Renal cortical epithelial cell (primary cell): ENCODE data around the gene C20orf202. TPM values are rescaled to one million over a fixed set of nuclear protein-coding genes. Genes with fewer than 3 reads are reported as not detected.
"Not testable (repeated sequence)": the region's sequence is repeated elsewhere in the genome, so short reads cannot be mapped to it uniquely, and the experiment has no call there.

Source experiments
- DNase-seq: peaks from one replicate; pipeline ENCODE4 v3.0.0-alpha.2; 2011; ENCODE audit warnings: low read depth
- total RNA-seq: library from RNA; depleted of rRNA; stranded (reverse); fragments of >200 nt; gene quantifications from 2 replicates; pipeline ENCODE4 v1.2.3, GENCODE V29; 2014

The C20orf202 gene
- total RNA-seq, 1 donor from 2014 or later, result 0.10 TPM

DNA sequence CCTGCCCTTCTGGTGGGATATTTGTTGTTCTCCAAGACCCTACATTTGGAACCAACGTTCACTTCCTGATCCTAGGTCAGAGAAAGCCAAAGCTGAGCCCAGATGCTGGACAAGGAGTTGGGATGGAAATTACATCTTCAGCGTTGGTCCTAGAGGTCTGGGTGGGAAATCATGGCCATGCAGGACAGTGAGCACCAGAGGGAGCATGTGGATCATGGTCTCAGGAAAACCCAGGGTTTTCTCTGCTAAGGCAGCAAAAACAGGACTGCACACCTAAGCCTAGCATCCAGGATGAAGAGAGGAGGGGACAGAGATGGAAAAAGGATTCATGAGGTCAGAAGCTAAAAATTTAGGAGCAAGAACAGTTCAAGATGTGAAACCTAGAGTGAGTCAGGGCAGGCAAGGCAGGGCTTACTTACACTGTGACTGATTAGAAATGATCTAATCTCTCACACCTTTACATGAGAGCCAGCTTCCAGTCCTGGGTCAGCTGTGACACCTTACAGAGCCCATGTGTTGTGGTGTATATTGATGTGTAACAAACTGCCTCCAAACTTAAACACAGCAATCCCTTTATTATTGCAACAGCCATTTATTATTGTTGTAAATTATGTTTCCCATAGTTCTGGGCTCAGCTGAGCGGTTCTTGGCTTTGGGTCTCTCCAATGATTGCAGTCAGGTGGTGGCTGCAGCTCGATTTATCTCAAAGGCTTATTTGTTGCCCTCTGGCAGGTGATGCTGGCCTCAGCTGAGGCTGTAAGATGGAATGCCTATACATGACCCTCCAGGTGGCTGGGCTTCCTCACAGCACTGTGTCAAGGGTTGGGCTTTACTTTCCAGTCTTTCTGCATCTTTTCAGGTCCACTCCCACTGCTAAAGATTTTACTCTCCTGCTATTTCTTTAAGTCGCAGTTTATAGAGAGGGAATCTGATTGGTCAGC lies 6.5 kb downstream of the C20orf202 start:
- peak; percentile 9 for DNase-seq

DNA sequence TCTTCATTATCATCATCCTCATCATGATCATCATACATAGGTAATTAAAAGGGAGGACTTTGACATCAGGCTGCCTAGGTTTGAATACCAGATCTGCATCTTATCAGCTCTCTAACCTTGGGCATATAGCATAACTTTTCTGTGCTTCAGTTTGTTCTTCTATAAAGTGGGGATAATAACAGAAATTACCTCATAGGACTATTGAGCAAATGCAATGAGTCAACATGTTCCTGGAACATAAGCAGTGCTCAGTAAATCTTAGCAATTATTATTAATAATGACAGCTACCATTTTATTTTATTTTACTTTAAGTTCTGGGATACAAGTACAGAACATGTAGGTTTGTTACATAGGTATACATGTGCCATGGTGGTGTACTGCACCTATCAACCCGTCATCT lies 7.2 kb downstream of the C20orf202 start:
- DNase-seq, result no peak

DNA sequence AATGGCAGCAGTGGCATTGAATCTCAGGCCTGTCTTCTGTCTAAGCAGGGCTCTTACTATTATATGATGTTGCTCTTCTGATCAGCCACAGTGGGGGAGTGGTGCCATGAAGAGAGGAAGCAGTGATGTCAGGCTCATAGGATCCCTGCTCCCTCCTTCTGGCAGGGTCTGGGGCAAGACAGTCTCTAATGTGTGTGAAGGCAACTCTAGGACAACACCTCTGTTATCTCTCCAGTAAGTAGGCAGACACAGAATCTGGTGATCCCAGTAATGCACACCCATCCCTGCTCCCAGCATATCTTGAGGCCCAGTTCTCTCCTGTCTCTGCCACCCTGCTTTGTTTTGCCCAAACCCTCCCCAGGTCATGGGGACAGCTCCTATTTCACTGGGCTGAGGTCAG lies 8.8 kb downstream of the C20orf202 start:
- DNase-seq, result no peak

DNA sequence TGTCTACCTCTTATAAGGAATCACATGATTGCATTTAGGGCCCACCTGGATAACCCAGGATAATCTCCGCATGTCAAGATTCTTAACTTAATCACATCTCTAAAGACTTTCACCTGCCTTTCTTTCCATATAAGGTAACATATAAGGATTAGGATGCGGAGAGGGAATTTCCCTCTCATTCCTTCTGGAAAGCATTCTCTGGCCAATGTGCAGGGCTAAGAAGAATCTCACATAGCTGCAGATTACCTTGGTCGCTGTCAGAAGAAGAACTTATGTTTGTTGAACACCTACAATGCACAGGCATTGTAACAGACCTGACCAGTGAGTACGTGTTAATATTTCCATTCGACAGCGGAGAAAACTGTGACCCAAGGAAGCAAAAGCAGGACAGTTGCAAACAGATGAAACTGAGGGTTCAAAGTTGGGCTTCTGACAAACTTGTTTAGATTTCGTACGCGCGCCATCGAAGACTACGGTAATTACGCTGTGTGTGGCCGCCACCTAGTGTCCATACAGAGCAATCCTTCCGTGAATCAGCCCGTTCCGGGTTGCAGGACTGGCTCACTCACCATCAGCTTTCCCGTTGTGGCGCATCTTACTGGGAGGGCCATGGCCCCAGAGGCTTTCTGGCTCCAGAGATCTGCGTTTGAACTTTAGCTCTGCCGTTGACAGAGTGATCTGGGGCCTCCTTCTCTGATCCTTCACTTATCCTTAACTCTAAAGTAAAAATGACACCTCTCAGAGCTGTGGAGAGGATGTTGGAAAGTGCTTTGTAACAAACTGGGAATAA lies 9.5 kb downstream of the C20orf202 start:
- DNase-seq, result peak; percentile 49

DNA sequence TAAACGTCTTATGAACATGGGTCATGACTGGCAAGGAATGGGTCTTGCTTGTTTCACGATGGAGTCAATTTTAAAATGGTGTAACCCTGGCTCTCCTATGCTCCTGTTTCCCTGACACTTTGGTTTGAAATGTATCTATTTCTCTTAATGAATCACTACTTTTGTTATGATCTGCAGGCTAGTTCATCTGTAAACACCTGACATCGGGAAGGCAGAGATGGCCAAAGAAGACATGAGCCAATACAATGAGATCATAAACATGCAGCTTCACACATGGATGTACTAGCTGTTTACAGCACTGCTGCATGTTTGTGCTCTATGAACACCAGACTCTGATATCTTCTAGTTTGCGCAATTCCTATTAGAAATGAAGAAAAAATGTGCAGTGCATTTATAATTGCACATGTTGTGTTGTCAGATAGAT lies 11.6 kb downstream of the C20orf202 start:
- DNase-seq, result no peak

DNA sequence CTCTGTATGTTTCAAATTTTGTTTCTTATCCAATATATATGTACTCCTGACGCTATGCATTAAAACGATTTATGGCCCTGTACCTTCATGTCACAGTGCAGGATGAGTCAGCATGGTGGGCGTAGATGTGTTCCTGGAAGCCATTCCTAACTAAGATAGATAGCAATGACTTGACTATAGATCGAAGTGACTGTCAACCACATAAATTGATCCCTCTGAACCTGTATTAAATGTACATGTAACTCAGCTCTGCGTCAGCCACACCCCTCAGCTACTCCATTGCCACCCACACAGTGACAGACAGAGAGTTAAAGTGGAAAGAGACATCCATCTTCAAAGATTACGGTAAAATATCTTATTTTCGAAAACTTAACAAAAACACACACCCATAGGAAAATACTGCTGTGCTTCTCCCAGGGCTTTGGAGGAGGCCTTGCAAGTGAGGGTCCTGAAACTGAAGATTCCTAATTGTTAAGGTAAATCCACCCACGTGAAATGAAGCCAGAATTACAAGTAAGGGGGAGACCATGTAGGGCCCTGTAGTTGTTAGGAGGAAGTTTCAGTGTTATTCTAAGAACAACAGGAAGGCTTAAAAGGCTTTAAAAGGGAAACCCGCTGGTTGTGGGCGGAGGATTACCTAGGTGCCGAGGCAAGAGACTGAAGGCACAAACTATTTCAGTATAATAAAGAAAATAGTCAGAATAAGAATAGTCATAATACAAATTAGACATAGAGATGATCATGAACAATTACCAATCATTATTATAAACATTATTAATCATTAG lies 12.3 kb downstream of the C20orf202 start:
- no peak for DNase-seq

DNA sequence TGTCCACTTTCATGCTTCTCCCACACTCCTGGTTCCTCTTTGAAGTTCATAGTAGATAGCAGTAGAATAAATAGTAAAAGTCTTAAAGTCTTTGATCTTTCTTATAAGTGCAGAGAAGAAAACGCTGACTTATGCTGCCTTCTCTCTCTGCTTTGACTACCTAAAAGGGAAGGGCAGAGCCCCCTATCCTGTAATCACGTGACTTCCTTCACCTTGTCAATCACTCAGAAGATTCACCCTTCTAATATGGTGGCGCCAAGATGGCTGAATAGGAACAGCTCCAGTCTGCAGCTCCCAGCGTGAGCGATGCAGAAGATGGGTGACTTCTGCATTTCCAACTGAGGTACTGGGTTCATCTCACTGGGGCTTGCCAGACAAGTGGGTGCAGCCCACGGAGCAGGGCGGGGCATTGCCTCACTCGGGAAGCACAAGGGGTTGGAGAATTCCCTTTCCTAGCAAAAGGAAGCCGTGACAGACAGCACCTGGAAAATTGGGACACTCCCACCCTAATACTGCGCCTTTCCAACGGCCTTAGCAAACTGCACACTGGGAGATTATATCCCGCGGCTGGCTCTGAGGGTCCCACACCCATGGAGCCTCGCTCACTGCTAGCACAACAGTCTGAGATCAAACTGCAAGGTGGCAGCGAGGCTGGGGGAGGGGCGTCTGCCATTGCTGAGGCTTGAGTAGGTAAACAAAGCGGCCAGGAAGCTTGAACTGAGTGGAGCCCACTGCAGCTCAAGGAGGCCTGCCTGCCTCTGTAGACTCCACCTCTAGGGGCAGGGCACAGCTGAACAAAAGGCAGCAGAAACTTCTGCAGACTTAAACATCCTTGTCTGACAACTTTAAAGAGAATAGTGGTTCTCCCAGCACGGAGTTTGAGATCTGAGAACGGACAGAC lies 13.5 kb downstream of the C20orf202 start:
- not testable (repeated sequence) for DNase-seq

DNA sequence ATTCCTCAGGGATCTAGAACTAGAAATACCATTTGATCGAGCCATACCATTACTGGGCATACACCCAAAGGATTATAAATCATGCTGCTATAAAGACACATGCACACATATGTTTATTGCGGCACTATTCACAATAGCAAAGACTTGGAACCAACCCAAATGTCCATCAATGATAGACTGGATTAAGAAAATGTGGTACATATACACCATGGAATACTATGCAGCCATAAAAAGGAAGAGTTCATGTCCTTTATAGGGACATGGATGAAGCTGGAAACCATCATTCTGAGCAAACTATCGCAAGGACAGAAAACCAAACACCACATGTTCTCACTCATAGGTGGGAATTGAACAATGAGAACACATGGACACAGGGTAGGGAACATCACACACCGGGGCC lies 19.5 kb downstream of the C20orf202 start:
- DNase-seq, result not testable (repeated sequence)

DNA sequence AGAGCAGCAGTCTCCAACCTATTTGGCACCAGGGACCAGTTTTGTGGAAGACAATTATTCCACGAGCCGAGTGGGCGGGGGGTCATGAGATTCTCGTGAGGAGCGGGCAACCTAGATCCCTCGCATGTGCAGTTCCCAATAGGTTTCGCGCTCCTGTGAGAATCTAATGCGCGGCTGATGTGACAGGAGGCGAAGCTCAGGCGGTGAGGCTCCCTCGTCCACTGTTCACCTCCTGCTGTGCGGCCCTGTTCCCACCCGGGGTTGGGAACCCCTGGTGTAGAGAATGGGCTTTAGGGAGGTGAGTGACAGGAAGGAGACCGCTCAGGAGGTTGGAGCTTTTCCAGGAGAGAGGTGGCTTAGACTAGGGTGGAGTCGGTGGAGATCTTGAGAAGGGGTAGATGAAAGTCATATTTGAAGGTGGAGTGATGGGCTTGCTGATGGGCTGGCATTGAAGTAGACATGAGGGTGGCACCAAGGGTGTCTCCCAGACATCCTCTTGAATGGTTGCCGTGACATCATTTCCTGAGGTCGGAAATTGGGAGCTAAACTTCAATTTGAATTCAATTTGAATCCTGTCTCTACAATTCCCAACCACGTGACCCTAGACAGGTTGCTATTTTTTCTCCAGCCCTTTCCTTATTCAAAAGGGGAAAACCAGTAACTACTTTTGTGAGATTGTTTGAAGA lies 21.1 kb downstream of the C20orf202 start:
- DNase-seq, result no peak

DNA sequence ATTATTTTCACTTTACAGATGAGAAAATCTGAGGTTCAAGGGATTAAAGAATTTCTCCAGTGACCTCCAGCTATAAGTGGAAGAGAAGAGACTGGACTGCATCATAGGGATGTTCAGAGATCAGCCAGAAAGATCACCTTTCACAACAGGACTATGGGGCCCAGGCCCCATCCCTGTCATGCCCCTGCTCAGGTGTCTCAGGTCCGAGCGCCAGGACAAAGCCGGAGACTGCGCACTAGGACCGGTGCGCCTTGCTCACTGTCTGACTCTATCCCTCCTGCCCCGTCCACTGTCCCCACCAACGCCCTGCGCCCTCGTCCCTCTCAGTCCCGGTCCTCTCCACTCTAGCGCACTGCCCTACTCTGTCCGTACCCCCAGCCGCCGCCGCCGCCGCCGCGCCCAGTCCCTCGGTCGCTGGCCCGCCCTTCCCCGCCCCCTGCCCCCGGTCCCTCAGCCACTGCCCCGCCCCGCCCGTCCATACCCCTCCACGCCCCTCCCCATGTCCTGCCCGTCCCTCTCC lies 22.1 kb downstream of the C20orf202 start:
- DNase-seq, result no peak

DNA sequence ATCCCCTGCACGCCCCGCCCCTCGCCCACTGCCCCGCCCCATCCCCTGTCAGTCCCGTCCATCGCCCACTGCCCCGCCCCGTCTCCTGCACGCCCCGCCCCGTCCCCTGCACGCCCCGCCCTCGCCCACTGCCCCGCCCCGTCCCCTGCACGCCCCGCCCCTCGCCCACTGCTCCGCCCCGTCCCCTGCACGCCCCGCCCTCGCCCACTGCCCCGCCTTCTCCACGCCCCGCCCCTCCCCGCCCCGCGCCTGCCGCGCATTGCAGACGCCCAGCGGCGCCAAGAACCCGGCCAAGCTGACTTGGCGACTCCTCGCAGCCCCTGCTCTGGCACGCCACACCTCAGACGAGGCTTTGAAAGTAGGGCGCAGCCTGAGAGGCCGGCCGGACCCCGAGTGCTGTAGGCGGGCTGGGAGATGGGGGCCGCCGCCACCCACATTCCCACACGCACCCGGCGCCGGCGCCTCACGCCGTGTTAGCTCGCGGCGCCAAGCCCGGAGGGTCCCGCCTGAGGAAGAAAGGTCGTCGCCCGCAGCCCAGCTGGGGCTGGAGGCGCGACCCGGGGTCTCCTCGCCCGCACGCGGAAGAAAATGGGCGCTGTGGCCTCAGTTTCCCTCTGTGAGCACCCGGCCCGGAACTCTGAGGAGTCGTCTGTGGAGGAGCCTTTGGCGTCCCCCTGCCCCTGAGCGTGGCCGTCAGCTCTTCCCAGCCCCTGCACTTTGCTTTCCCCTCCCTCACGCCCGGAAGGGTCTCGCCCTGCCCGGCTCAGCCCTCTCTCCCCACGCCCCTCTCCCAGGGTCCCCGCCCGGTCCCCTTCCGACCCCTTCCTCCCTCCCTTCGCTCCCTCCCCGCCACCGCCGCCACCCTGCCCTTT lies 22.8 kb downstream of the C20orf202 start, which contains the start of gene RAD21L1:
TSS of gene RAD21L1 (plus strand) at position 262 of the 872 bp plus-strand sequence. CDS start 2,410 bp downstream, outside the sequence.
- DNase-seq, result peak; percentile 32

DNA sequence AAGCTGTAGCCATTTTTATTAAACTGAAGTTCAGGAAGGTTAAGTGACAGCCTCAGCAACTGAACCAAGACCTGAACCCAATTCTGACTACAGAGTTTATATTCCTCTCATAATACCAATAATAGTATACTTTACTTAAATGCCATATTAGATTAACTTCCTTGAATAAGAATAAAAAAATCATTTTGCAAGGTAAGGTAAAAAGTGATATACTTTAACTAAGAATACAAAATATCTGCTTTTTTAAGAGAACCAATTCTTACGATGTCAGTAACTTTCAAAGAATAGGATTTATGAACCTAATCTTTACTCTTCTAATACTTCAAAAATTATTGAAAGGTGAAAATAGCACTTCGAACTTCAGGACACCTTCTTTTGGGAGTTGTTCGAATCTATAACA lies 26.3 kb downstream of the C20orf202 start:
- no peak for DNase-seq

DNA sequence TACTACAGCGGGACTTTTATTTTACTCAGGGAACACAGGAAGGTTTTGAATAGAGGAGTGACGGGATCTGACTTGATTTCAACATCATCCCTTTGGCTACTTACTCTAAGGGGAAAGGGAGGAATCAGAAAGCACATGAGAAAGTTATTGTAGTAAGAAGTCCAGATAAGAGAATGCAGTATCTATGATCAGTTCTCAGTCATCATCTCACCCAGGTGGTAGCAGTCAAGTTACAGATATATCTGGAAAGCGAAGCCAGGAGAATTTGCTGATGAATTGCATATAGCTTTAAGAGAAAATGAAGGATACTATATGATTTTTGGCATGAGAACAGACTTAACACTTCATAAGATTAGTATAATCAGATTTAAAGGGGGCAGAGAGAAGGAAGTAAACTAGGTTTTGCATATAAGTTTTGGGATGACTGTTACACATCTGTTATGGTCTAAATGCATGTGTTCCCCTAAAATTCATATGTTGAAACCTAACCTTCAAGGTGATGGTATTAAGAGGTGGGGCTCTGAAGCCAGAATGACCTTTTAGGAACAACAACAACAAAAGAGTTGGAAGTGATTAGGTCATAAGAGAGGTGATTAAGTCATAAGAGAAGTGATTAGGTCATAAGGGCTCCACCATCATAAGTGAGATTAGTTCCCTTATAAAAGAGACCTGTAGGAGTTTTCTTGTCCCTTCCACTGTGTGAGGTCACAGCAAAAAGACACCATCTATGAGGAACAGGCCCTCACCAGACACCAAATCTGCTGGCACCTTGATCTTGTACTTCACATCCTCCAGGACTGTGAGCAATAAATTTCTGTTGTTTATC lies 29.2 kb downstream of the C20orf202 start:
- DNase-seq, result no peak

DNA sequence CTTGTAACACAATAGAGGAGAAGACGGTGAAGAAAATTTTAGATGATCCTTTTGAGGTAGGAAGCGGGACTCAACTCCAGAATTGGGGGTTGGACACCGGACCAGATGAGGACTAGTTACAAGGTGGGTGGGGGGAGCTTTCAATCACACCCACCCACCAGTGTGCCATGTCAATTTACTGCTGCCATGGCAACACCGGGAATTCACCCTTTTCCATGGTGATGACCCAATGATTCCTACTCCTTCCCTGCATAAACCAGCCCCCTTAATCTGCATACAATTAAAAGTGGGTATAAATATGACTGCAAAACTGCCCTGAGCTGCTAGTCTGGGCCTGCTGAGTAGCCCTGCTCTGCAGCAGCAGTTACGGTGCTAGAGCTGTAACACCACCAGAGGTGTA lies 37.3 kb downstream of the C20orf202 start:
- DNase-seq, result no peak

DNA sequence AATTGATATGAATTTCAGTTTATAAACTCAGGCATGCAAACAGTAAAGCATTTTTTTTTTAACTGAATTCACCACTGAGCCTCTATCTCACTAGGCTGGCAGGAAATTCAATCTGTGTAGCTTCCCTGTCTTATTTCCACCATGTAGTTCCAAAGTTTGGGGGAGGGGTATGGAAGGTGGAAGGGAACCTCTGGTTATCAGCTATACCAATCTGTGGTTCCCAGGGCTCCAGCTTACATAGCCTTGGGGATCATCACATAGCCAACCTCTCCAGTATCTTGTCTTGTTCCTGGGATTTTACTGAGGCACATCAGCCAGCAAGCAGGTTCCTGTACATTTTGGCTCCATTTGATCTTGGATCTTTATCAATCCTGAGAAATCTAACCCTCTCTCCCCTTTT lies 38.2 kb downstream of the C20orf202 start:
- no peak for DNase-seq

DNA sequence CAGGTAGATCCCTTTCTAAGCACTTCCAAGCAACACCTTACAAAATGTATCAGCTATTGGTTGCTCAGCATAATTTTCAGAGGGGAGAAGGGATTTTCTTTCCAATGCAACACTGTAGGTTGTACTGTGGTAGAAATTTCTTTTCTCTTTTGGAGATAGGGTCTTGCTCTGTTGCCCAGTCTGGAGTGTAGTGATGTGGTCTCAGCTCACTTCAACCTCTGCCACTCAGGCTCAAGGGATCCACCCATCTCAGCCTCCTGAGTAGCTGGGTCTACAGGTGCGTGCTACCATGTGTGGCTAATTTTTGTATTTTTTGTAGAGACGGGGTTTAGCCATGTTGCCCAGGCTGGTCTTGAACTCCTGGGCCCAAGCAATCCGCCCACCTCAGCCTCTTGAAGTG lies 38.8 kb downstream of the C20orf202 start:
- DNase-seq, result no peak

DNA sequence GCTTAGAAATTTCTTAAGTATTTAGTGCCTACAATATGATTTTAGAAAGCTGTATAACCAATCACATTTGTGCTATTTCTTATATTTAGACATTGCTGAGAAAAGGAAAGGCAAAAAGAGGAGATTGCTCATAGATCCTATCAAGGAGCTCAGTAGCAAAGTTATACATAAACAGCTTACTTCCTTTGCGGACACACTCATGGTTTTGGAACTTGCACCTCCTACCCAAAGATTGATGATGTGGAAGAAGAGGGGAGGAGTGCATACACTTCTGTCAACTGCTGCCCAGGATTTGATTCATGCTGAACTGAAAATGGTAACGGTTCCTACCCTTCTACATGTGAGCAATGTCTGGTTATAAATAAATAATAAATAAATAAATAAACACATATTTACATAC lies 39.3 kb downstream of the C20orf202 start:
- DNase-seq, result peak; percentile 93

DNA sequence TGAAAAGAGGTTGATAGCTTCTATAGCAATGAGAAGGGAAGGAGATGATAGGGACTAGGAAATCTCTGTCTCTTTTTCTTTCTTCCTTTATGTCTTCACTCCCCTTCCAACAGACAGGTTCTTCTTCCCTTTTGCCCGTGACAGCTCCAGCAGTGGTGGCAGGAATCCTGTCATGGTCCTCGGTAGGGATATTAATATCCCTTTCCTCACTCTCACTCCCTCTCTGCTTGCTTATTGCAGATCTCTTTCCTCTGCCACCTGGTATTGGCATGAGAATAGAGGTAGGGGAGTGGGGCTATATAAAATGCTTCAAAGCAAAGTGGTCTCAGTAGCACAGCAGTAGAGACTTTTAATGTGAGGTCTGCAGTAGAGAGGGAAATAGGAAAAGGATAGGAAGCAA lies 42.3 kb downstream of the C20orf202 start:
- no peak for DNase-seq
